Fibroblast of peridontal ligament (primary cell): ENCODE measurements around the gene IL31.

Source experiments
- DNase-seq: peaks from one replicate; pipeline ENCODE4 v3.0.0-alpha.2; 2010; ENCODE audit errors: extremely low read depth

The IL31 gene

GRCh38 chr12:122128481-122128880 is 45.5 kb downstream of the IL31 start:
- no peak for DNase-seq

GRCh38 chr12:122127839-122128238 is 46.2 kb downstream of the IL31 start:
- DNase-seq, result no peak

GRCh38 chr12:122126713-122127597 is 47.1 kb downstream of the IL31 start:
- DNase-seq, result peak; percentile 67

- no peak for DNase-seq
Observed at GRCh38 chr12:122126342-122126635, 47.7 kb downstream of the IL31 start.

GRCh38 chr12:122125452-122126341 is 48.3 kb downstream of the IL31 start:
- no peak for DNase-seq

GRCh38 chr12:122124370-122124769 is 49.7 kb downstream of the IL31 start:
- no peak for DNase-seq

GRCh38 chr12:122123761-122124145 is 50.3 kb downstream of the IL31 start:
- no peak for DNase-seq

- DNase-seq, result peak; percentile 80
Observed at GRCh38 chr12:122123051-122123760, 50.8 kb downstream of the IL31 start.
